ENCODE results near the gene APOBEC2.

- TF ChIP-seq EGR1 (IDR thresholded peaks at IDR 0.05): peak; percentile 91
- no peak for TF ChIP-seq USF1 (IDR thresholded peaks at IDR 0.05)
- TF ChIP-seq, protein P1, sequence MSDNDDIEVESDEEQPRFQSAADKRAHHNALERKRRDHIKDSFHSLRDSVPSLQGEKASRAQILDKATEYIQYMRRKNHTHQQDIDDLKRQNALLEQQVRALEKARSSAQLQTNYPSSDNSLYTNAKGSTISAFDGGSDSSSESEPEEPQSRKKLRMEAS (IDR thresholded peaks at IDR 0.05): peak; percentile 7; the same call in 1 of the 2 replicates
- TF ChIP-seq, protein P2, sequence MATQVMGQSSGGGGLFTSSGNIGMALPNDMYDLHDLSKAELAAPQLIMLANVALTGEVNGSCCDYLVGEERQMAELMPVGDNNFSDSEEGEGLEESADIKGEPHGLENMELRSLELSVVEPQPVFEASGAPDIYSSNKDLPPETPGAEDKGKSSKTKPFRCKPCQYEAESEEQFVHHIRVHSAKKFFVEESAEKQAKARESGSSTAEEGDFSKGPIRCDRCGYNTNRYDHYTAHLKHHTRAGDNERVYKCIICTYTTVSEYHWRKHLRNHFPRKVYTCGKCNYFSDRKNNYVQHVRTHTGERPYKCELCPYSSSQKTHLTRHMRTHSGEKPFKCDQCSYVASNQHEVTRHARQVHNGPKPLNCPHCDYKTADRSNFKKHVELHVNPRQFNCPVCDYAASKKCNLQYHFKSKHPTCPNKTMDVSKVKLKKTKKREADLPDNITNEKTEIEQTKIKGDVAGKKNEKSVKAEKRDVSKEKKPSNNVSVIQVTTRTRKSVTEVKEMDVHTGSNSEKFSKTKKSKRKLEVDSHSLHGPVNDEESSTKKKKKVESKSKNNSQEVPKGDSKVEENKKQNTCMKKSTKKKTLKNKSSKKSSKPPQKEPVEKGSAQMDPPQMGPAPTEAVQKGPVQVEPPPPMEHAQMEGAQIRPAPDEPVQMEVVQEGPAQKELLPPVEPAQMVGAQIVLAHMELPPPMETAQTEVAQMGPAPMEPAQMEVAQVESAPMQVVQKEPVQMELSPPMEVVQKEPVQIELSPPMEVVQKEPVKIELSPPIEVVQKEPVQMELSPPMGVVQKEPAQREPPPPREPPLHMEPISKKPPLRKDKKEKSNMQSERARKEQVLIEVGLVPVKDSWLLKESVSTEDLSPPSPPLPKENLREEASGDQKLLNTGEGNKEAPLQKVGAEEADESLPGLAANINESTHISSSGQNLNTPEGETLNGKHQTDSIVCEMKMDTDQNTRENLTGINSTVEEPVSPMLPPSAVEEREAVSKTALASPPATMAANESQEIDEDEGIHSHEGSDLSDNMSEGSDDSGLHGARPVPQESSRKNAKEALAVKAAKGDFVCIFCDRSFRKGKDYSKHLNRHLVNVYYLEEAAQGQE (IDR thresholded peaks at IDR 0.05; ENCODE audit: low read depth): no peak
- TF ChIP-seq YY1 (IDR thresholded peaks at IDR 0.05; ENCODE audit: low read depth): no peak
- TF ChIP-seq RAD21 (IDR thresholded peaks at IDR 0.05; ENCODE audit: low read depth): no peak
- TF ChIP-seq CREB1 (IDR thresholded peaks at IDR 0.05; ENCODE audit: low read depth): peak; percentile 36; the same call in 1 of the 2 replicates
- peak; percentile 45 for TF ChIP-seq NFIC (IDR thresholded peaks at IDR 0.05)
- no peak for TF ChIP-seq EP300 (IDR thresholded peaks at IDR 0.05; ENCODE audit: borderline replicate concordance)
- 0 out of 2 replicates have a peak, but pooled peaks have one; percentile 57 for TF ChIP-seq TAF1 (IDR thresholded peaks at IDR 0.05; ENCODE audit: low read depth)
- TF ChIP-seq CEBPB (IDR thresholded peaks at IDR 0.05): no peak
Observed at GRCh38 chr6:41073203-41073967, 20.4 kb downstream of the APOBEC2 start.

Data from Ishikawa (cell line).